Activated CD8-positive, alpha-beta T cell treated with anti-CD3 and anti-CD28 coated beads for 36 hours (primary cell): ENCODE measurements around the gene PRKCB. TPM values are rescaled to one million over a fixed set of nuclear protein-coding genes. Genes with fewer than 3 reads are reported as not detected.

Experiments used
- ATAC-seq: fragments of 200-7000 bp; cut with Tn5 transposase; one replicate; pipeline ENCODE4 v1.10.0; 2021; ENCODE audit warnings: mild to moderate bottlenecking, moderate library complexity
- CTCF ChIA-PET: fragments of 350-600 bp; sonication (Branson Sonifier 250); formaldehyde crosslinking; loops from one replicate; lab custom pipeline; 2021; ENCODE audit warnings: antibody characterized with exemption; lab: Charles Lee
- POLR2A ChIA-PET: fragments of 350-600 bp; sonication (Branson Sonifier 250); formaldehyde crosslinking; loops from one replicate; lab custom pipeline; 2021; ENCODE audit warnings: antibody characterized with exemption; lab: Charles Lee
- DNase-seq: peaks from one replicate; pipeline ENCODE4 v3.0.0-alpha.2; 2020
- H3K27ac Mint-ChIP-seq: one replicate; pipeline ENCODE4 v1.8.0; 2021; ENCODE audit warnings: mild to moderate bottlenecking, mixed read lengths
- H3K27me3 Mint-ChIP-seq: one replicate; pipeline ENCODE4 v1.8.0; 2021; ENCODE audit warnings: mixed read lengths
- H3K36me3 Mint-ChIP-seq: one replicate; pipeline ENCODE4 v1.8.0; 2021; ENCODE audit warnings: low read depth, mixed read lengths
- H3K4me1 Mint-ChIP-seq: one replicate; pipeline ENCODE4 v1.8.0; 2021; ENCODE audit warnings: low read depth, mixed read lengths
- H3K4me3 Mint-ChIP-seq: one replicate; pipeline ENCODE4 v1.8.0; 2021; ENCODE audit warnings: mild to moderate bottlenecking, moderate library complexity, mixed read lengths
- H3K9me3 Mint-ChIP-seq: one replicate; pipeline ENCODE4 v1.8.0; 2021; ENCODE audit warnings: mixed read lengths
- intact Hi-C: fragments of 100-400 bp; cut with micrococcal nuclease; formaldehyde crosslinking; loops from one replicate; pipeline ENCODE4 v1.10.0; 2022
- total RNA-seq, 2 experiments: library from RNA; stranded (reverse); gene quantifications; one replicate each; pipeline ENCODE4 v1.2.3, GENCODE V29; 2021
- TF ChIP-seq, protein P1 (sequence below): fragments of 200-600 bp; IDR thresholded peaks from one replicate; pipeline ENCODE4 v1.8.0; 2022; ENCODE audit warnings: antibody characterized with exemption, mild to moderate bottlenecking

Gene PRKCB
- total RNA-seq, 2 experiments from 2014 or later: 101 to 105 TPM

DNA sequence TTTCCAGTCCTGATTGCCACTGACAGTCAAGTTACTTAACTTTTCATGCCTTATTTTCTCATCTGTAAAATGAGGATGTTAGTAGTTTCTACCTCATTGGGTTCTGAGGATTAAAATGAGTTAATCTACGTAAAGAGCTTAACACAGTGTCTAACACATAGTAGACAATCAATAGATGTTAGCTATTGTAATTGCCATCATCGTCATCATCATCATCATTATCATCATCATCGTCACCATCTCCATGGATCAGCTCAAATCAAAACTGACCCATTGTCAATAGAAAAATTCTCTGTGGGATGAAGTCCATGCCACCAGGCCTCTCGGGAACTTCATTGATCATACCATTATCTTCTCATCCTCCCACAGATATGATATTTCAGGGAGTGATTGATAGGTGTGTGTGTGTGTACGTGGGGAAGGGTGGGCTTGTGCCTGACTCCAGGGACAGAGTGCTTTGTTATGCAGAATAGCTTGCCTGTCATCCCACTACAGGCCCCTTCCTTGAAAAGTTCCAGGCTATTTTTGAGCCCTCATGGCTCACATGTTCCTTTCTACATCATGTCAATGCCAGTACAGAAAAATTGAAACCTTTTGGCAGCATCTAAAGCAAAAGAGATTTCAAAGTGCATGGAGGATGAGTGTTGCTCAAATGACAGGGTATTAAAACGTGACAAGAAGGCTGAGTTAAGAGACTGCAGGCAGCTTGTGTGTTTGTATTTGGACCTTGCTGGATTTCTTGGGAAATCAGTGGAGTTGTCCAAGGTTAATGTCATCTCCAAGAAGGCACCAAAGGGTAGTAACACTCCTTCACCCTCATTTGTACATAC, 133.9 kb downstream of the PRKCB start:
- H3K27ac Mint-ChIP-seq: no peak overlapping the region
- H3K27me3 Mint-ChIP-seq: no peaks in the 10 kb centered on the region
- no peaks in the 10 kb centered on the region for H3K9me3 Mint-ChIP-seq
- TF ChIP-seq, protein P1, sequence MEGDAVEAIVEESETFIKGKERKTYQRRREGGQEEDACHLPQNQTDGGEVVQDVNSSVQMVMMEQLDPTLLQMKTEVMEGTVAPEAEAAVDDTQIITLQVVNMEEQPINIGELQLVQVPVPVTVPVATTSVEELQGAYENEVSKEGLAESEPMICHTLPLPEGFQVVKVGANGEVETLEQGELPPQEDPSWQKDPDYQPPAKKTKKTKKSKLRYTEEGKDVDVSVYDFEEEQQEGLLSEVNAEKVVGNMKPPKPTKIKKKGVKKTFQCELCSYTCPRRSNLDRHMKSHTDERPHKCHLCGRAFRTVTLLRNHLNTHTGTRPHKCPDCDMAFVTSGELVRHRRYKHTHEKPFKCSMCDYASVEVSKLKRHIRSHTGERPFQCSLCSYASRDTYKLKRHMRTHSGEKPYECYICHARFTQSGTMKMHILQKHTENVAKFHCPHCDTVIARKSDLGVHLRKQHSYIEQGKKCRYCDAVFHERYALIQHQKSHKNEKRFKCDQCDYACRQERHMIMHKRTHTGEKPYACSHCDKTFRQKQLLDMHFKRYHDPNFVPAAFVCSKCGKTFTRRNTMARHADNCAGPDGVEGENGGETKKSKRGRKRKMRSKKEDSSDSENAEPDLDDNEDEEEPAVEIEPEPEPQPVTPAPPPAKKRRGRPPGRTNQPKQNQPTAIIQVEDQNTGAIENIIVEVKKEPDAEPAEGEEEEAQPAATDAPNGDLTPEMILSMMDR: no peak
- no peak for DNase-seq
- peaks cover 34% of the 10 kb centered on the region for H3K36me3 Mint-ChIP-seq
- ChIA-PET CTCF (interaction anchor here (0.7 to 1.2 kb wide), 5 partner anchors 14 to 168 kb away, joined by 3 to 5 read pairs (median 3); no protein-coding TSS in a partner anchor), POLR2A (interaction anchor here (1.9 kb wide), 1 partner anchor 10 kb away, joined by 8 read pairs; no protein-coding TSS in a partner anchor)
- peaks cover 81% of the 10 kb centered on the region for H3K4me1 Mint-ChIP-seq
- ATAC-seq: no peak
- no peak overlapping the region for H3K4me3 Mint-ChIP-seq
- intact Hi-C loops: no loop called here

DNA sequence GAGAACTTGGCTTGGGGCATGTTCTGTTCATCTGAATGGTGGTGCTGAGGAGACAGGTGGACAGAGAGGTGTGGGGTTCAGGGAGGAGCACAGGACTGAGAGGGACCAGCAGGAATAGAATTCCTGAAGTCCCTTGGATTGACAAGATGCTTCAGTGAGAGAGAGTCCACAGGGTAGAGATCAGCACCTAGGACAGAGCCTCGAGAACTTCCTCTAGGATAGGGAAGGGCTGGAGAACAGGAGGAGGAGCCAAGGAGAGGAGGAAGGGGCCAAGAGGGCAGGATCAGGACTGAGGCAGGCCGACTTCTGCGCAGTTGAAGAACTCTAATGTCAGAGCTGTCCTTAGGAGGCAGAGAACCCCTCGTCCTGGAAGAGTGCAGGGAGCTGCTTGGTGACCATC, 138.4 kb downstream of the PRKCB start:
- intact Hi-C loops: no loop called here
- H3K4me1 Mint-ChIP-seq: peaks cover 75% of the 10 kb centered on the region
- H3K27ac Mint-ChIP-seq: no peak overlapping the region
- ChIA-PET POLR2A (no interaction called here), CTCF (no interaction called here)
- H3K9me3 Mint-ChIP-seq: no peaks in the 10 kb centered on the region
- DNase-seq: no peak
- no peak for ATAC-seq
- H3K27me3 Mint-ChIP-seq: no peaks in the 10 kb centered on the region
- TF ChIP-seq, protein P1: no peak
- peaks cover 22% of the 10 kb centered on the region for H3K36me3 Mint-ChIP-seq
- H3K4me3 Mint-ChIP-seq: no peak overlapping the region

DNA sequence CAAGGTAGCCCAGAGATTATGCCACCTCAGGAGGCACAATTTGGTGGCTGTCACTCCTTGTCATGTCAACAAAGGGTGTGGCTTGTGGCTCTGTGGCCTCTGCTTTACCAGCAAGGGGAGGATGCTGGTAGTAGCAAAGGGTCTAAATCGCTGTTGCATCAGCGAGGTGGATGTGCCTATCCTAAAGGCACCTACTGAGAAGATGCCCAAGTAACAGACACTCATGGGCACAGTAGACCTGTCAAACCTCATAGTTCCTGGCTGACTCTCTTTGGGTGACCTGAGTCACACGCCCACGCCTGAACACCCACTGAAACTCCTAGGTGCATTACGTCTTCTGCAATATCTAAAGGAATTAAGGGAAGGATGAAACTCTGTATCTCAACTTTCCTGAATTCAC, 139.5 kb downstream of the PRKCB start:
- Mint-ChIP-seq H3K4me1 (peaks cover 75% of the 10 kb centered on the region), H3K4me3 (no peak overlapping the region), H3K27me3 (no peaks in the 10 kb centered on the region), H3K9me3 (no peaks in the 10 kb centered on the region), H3K27ac (no peak overlapping the region), H3K36me3 (peaks cover 18% of the 10 kb centered on the region)
- ChIA-PET CTCF (no interaction called here), POLR2A (no interaction called here)
- DNase-seq (peak; percentile 43), ATAC-seq (peak; percentile 54)
- intact Hi-C loops: no loop called here
- TF ChIP-seq, protein P1: no peak

DNA sequence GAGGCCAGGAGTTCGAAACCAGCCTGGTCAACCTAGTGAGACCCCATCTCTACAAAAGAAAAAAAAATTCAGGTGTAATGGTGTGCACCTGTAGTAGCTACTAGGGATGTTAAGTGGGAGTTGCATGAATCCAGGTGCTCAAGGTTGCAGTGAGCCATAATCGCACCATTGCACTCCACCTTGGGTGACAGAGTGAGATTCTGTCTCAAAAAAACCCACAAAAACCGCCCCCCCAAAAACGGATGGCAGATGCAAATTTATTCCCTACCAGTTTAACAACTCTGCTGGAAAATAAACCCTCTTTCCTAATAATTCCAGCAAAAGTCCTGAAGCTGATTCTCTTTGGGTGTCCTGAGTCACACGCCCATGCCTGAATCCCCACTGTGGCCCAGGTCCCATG, 140.3 kb downstream of the PRKCB start:
- CTCF ChIA-PET: no interaction called here
- POLR2A ChIA-PET: interaction anchor here (0.8 kb wide), 1 partner anchor 136 kb away, joined by 3 read pairs; no protein-coding TSS in a partner anchor
- Mint-ChIP-seq H3K27me3 (no peaks in the 10 kb centered on the region), H3K9me3 (no peaks in the 10 kb centered on the region), H3K4me3 (no peak overlapping the region), H3K4me1 (peaks cover 69% of the 10 kb centered on the region), H3K27ac (no peak overlapping the region), H3K36me3 (peaks cover 15% of the 10 kb centered on the region)
- no peak for ATAC-seq
- intact Hi-C loops: no loop called here
- DNase-seq: no peak
- TF ChIP-seq, protein P1: no peak

DNA sequence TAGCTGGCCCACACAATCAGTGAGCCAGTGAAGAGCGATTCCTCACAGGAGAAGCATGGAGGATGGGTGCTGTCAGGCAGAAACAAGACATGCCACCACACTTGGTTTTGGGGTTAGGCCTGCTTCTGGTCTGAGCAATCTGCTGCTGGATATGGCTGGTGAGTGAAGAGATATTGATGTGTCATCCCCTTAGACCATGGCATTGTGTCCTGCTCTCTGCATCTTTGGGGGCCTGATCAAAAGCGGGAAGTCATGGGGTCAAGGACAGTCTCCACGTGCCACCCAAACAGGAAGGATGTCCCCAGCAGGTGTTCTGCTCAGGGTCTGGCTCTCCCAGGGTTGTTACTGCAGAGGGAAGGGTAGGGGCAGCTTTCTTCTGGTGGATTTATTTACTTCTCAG, 140.7 kb downstream of the PRKCB start:
- ChIA-PET POLR2A (interaction anchor here (0.8 kb wide), 1 partner anchor 136 kb away, joined by 3 read pairs; no protein-coding TSS in a partner anchor), CTCF (interaction anchor here (1.6 to 2.5 kb wide), 2 partner anchors 16 to 173 kb away, joined by 4 to 6 read pairs; no protein-coding TSS in a partner anchor)
- TF ChIP-seq, protein P1: no peak
- ATAC-seq: peak; percentile 70
- Mint-ChIP-seq H3K27me3 (no peaks in the 10 kb centered on the region), H3K27ac (peak overlapping the region; percentile 17), H3K4me1 (peaks cover 65% of the 10 kb centered on the region), H3K9me3 (no peaks in the 10 kb centered on the region), H3K36me3 (peaks cover 12% of the 10 kb centered on the region), H3K4me3 (no peak overlapping the region)
- intact Hi-C loops: no loop called here
- DNase-seq: peak; percentile 62
